Measurements from ENCODE around the gene SNRPF.

Gene SNRPF

GRCh38 chr12:95890958-95891357 lies 32.2 kb downstream of the SNRPF start:
- no peak for TF ChIP-seq CTCF (IDR thresholded peaks at IDR 0.05; ENCODE audit: low read depth, low read length, missing control alignments)
- H3K4me3 ChIP-seq (replicated peaks; ENCODE audit: low read depth, low read length), result no peak overlapping the region
- no peak for DNase-seq (ENCODE audit: extremely low read depth, low read depth)

GRCh38 chr12:95896846-95897245 lies 38.1 kb downstream of the SNRPF start:
- H3K4me3 ChIP-seq (replicated peaks; ENCODE audit: low read depth, low read length), result no peak overlapping the region
- no peak for TF ChIP-seq CTCF (IDR thresholded peaks at IDR 0.05; ENCODE audit: low read depth, low read length, missing control alignments)
- DNase-seq (ENCODE audit: extremely low read depth, low read depth), result no peak

GRCh38 chr12:95898081-95898480 lies 39.3 kb downstream of the SNRPF start:
- no peak for TF ChIP-seq CTCF (IDR thresholded peaks at IDR 0.05; ENCODE audit: low read depth, low read length, missing control alignments)
- no peak for DNase-seq (ENCODE audit: extremely low read depth, low read depth)
- H3K4me3 ChIP-seq (replicated peaks; ENCODE audit: low read depth, low read length), result no peak overlapping the region

- no peak for DNase-seq (ENCODE audit: extremely low read depth, low read depth)
- TF ChIP-seq CTCF (IDR thresholded peaks at IDR 0.05; ENCODE audit: low read depth, low read length, missing control alignments), result no peak
- H3K4me3 ChIP-seq (replicated peaks; ENCODE audit: low read depth, low read length), result no peak overlapping the region
These were observed 49.8 kb downstream of the SNRPF start for GRCh38 chr12:95908573-95908972.

- DNase-seq (ENCODE audit: extremely low read depth, low read depth), result no peak
- H3K4me3 ChIP-seq (replicated peaks; ENCODE audit: low read depth, low read length), result no peak overlapping the region
- TF ChIP-seq CTCF (IDR thresholded peaks at IDR 0.05; ENCODE audit: low read depth, low read length, missing control alignments), result no peak
These were observed 51.1 kb downstream of the SNRPF start for GRCh38 chr12:95909871-95910270.

All from HFF-Myc (cell line).